ENCODE data around the gene ZFHX3.

ZFHX3 gene

GRCh38 chr16:72788269-72788809 is 259.6 kb downstream of the ZFHX3 start:
- TF ChIP-seq TEAD4 (IDR thresholded peaks at IDR 0.05): no peak
- no peak for TF ChIP-seq TAF1 (IDR thresholded peaks at IDR 0.05; ENCODE audit: low read depth)
- no peak for TF ChIP-seq USF1 (IDR thresholded peaks at IDR 0.05)
- no peak for TF ChIP-seq TCF12 (IDR thresholded peaks at IDR 0.05; ENCODE audit: low read depth)
- TF ChIP-seq ZBTB7A (IDR thresholded peaks at IDR 0.05; ENCODE audit: low read depth): no peak
- no peak for TF ChIP-seq MAX (IDR thresholded peaks at IDR 0.05)
- TF ChIP-seq RAD21 (IDR thresholded peaks at IDR 0.05; ENCODE audit: low read depth): no peak

- TF ChIP-seq USF1 (IDR thresholded peaks at IDR 0.05) (no peak), FOXM1 (IDR thresholded peaks at IDR 0.05; ENCODE audit: borderline replicate concordance, low read depth) (no peak), TAF1 (IDR thresholded peaks at IDR 0.05; ENCODE audit: low read depth) (no peak), EP300 (IDR thresholded peaks at IDR 0.05; ENCODE audit: borderline replicate concordance) (no peak), NFIC (IDR thresholded peaks at IDR 0.05) (no peak), EGR1 (IDR thresholded peaks at IDR 0.05) (no peak), MAX (IDR thresholded peaks at IDR 0.05) (no peak), YY1 (IDR thresholded peaks at IDR 0.05; ENCODE audit: low read depth) (no peak)
Measured at GRCh38 chr16:72787514-72788268, 260.2 kb downstream of the ZFHX3 start.

- TF ChIP-seq CREB1 (IDR thresholded peaks at IDR 0.05; ENCODE audit: low read depth) (no peak), TEAD4 (IDR thresholded peaks at IDR 0.05) (no peak), USF1 (IDR thresholded peaks at IDR 0.05) (no peak), EP300 (IDR thresholded peaks at IDR 0.05; ENCODE audit: borderline replicate concordance) (no peak), CEBPB (IDR thresholded peaks at IDR 0.05) (no peak), REST (IDR thresholded peaks at IDR 0.05; ENCODE audit: low read depth) (no peak), YY1 (IDR thresholded peaks at IDR 0.05; ENCODE audit: low read depth) (no peak), FOXM1 (IDR thresholded peaks at IDR 0.05; ENCODE audit: borderline replicate concordance, low read depth) (no peak), ZBTB7A (IDR thresholded peaks at IDR 0.05; ENCODE audit: low read depth) (no peak), TAF1 (IDR thresholded peaks at IDR 0.05; ENCODE audit: low read depth) (no peak), EGR1 (IDR thresholded peaks at IDR 0.05) (no peak), TCF12 (IDR thresholded peaks at IDR 0.05; ENCODE audit: low read depth) (no peak), RAD21 (IDR thresholded peaks at IDR 0.05; ENCODE audit: low read depth) (no peak), NFIC (IDR thresholded peaks at IDR 0.05) (no peak), MAX (IDR thresholded peaks at IDR 0.05) (no peak)
Measured at GRCh38 chr16:72787130-72787513, 260.8 kb downstream of the ZFHX3 start.

GRCh38 chr16:72786606-72787005 is 261.3 kb downstream of the ZFHX3 start:
- TF ChIP-seq USF1 (IDR thresholded peaks at IDR 0.05): no peak
- TF ChIP-seq YY1 (IDR thresholded peaks at IDR 0.05; ENCODE audit: low read depth): no peak
- TF ChIP-seq NFIC (IDR thresholded peaks at IDR 0.05): no peak
- no peak for TF ChIP-seq REST (IDR thresholded peaks at IDR 0.05; ENCODE audit: low read depth)
- TF ChIP-seq TEAD4 (IDR thresholded peaks at IDR 0.05): no peak
- no peak for TF ChIP-seq EP300 (IDR thresholded peaks at IDR 0.05; ENCODE audit: borderline replicate concordance)
- TF ChIP-seq MAX (IDR thresholded peaks at IDR 0.05): no peak
- no peak for TF ChIP-seq TAF1 (IDR thresholded peaks at IDR 0.05; ENCODE audit: low read depth)
- no peak for TF ChIP-seq CEBPB (IDR thresholded peaks at IDR 0.05)
- TF ChIP-seq RAD21 (IDR thresholded peaks at IDR 0.05; ENCODE audit: low read depth): no peak
- TF ChIP-seq ZBTB7A (IDR thresholded peaks at IDR 0.05; ENCODE audit: low read depth): no peak
- no peak for TF ChIP-seq TCF12 (IDR thresholded peaks at IDR 0.05; ENCODE audit: low read depth)
- TF ChIP-seq EGR1 (IDR thresholded peaks at IDR 0.05): no peak
- no peak for TF ChIP-seq FOXM1 (IDR thresholded peaks at IDR 0.05; ENCODE audit: borderline replicate concordance, low read depth)
- no peak for TF ChIP-seq CREB1 (IDR thresholded peaks at IDR 0.05; ENCODE audit: low read depth)
